Measurements from ENCODE around the gene SYNPO. TPM values are rescaled to one million over a fixed set of nuclear protein-coding genes. Genes with fewer than 3 reads are reported as not detected.

Gene SYNPO
- total RNA-seq, 4 donors from 2014 or later: 20.4 to 54.0 (median 39.3) TPM

DNA sequence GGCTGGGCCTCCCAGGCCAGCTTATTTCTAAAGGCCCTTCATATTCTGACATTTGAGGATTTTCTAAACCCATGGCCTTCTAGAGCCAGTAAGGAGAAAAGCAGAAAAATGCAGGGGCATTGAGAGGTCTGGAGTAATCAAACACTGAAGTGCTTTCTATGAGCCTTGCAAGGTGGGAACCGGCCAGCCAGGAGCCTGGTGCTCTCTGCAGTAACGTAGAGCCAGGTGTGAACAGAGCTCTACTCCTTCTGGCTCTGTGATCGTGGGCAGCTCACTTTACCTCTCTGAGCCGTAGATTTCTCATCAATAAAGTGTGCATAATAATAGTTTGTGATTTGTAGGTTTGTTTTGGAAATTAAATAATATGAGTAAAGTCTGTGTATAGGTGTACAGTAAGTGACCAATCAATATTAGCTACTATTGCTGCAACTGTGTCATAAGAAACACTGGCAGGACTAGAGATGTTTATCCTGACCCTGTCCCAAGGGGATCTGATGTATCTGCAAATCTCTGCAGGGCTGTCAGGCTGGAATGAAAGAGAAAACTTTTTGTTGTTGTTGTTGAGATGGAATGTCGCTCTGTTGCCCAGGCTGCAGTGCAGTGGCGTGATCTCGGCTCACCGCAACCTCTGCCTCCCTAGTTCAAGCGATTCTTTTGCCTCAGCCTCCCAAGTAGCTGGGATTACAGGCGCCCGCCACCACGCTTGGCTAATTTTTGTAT lies 2.7 kb downstream of the SYNPO start:
- H3K4me3 ChIP-seq: peak overlapping the region in 1 of 4 donors; percentile 3
- DNase-seq (ENCODE audit: extremely low spot score): no peak

DNA sequence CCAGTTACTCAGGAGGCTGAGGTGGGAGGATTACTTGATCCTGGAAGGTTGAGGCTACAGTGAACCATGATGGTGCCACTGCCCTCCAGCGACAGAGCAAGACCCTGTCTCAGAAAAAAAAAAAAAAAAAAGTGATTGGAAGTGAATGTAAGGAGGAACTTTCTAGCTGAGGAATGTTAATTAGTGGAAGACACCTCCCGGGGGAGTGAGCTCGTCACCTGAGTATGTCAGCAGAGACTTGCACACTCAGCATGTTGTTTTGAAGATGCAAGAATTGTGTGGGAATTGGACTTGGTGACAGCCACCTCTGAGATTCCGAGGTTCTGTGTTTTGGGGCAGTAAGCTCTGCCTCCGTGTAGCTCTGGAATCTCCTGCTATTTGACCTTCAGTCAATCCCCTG lies 3.6 kb downstream of the SYNPO start:
- no peak for DNase-seq (ENCODE audit: extremely low spot score)
- Histone ChIP-seq H3K4me1 (peaks cover 87 to 94% (median 91%) of the 10 kb centered on the region in 4 donors), H3K9me3 (no peaks in the 10 kb centered on the region), H3K36me3 (peaks cover 7 to 13% (median 12%) of the 10 kb centered on the region in 4 donors), H3K27me3 (no peaks in the 10 kb centered on the region), H3K27ac (replicated peaks in 1 of 4) (peak overlapping the region; percentile 65 to 85 (median 78)), H3K4me3 (no peak overlapping the region)
- intact Hi-C loops (cut with DNase I): no loop called here
- TF ChIP-seq EP300 (IDR thresholded peaks at IDR 0.05): no peak
- WGBS: 83% methylated on average over 5 of the region's 5 CpGs

More for the DNA sequence above, 2.7 kb downstream of the SYNPO start:
- Histone ChIP-seq H3K4me1 (peaks cover 89 to 94% (median 92%) of the 10 kb centered on the region in 4 donors), H3K9me3 (no peaks in the 10 kb centered on the region), H3K36me3 (peaks cover 0 to 4% (median 3%) of the 10 kb centered on the region in 4 donors), H3K27me3 (no peaks in the 10 kb centered on the region), H3K27ac (replicated peaks in 1 of 4) (peak overlapping the region; percentile 78 to 85 (median 79))
- intact Hi-C loops (cut with DNase I): no loop called here
- TF ChIP-seq EP300 (IDR thresholded peaks at IDR 0.05): no peak
- TF ChIP-seq, protein P1, sequence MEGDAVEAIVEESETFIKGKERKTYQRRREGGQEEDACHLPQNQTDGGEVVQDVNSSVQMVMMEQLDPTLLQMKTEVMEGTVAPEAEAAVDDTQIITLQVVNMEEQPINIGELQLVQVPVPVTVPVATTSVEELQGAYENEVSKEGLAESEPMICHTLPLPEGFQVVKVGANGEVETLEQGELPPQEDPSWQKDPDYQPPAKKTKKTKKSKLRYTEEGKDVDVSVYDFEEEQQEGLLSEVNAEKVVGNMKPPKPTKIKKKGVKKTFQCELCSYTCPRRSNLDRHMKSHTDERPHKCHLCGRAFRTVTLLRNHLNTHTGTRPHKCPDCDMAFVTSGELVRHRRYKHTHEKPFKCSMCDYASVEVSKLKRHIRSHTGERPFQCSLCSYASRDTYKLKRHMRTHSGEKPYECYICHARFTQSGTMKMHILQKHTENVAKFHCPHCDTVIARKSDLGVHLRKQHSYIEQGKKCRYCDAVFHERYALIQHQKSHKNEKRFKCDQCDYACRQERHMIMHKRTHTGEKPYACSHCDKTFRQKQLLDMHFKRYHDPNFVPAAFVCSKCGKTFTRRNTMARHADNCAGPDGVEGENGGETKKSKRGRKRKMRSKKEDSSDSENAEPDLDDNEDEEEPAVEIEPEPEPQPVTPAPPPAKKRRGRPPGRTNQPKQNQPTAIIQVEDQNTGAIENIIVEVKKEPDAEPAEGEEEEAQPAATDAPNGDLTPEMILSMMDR (IDR thresholded peaks at IDR 0.05): no peak
- TF ChIP-seq POLR2AphosphoS5 (IDR thresholded peaks at IDR 0.05): no peak
- TF ChIP-seq POLR2A (IDR thresholded peaks at IDR 0.05; ENCODE audit: low read depth): no peak
- WGBS: 84% methylated on average over 12 of the region's 12 CpGs

DNA sequence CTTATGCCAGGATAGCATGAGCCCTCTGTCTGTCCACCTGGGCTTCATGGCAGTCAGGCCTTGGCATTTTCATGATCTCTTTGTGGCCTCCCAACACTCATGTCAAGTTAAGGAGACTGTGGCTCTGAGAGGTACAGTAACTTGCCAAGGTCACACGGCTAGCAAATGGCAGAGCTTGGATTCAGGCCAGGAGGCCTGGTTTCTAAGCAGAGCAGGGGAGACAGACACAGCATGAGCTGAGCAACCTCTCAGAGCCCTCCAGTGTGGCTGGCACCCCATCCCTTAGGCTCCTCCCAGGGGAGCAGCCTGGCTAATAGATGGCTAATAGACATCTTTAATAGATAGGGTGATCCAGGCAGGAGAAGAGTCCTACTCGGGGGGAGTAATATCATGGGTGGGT lies 4.1 kb downstream of the SYNPO start:
- DNase-seq (ENCODE audit: extremely low spot score): no peak
- intact Hi-C loops (cut with DNase I): no loop called here
- peaks cover 12 to 18% (median 17%) of the 10 kb centered on the region in 4 donors for H3K36me3 ChIP-seq
- no peaks in the 10 kb centered on the region for H3K27me3 ChIP-seq
- TF ChIP-seq, protein P1 (IDR thresholded peaks at IDR 0.05): no peak
- TF ChIP-seq POLR2AphosphoS5 (IDR thresholded peaks at IDR 0.05) (no peak), POLR2A (IDR thresholded peaks at IDR 0.05; ENCODE audit: low read depth) (no peak), EP300 (IDR thresholded peaks at IDR 0.05) (no peak)
- H3K4me3 ChIP-seq: no peak overlapping the region
- H3K27ac ChIP-seq (replicated peaks in 1 of 4): peak overlapping the region; percentile 65 to 85 (median 78)
- whole genome bisulfite sequencing: 41% methylated on average over 2 of the region's 2 CpGs
- H3K9me3 ChIP-seq: no peaks in the 10 kb centered on the region
- peaks cover 82 to 93% (median 90%) of the 10 kb centered on the region in 4 donors for H3K4me1 ChIP-seq

DNA sequence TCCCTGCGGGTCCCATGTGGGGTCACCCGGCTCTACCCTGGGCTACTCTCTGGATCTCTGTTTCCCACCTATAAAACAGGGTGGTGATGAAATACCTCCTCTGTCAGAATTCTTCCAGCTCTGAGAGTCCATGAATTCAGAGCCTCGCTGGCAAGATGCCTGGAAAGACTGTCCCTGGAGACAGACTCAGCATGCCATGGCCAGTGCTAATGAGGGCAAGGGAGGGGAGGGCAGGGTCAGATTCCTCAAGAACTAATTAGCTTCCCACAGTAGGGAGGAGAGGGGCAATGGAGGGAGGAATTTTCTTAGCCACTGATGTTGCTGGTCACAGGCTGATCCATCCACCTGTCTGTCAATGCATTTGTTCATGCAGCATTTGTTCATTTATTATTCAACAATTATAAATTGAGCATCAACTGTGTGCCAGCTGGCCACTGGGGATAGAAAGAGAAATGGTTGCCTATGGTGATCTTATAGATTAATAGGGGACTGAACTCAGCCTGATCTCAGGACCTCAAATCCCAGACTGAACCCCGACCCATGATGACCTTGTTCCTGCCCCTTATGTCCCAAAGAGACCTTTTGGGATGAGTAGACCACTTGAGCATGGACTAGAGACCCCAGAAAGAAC lies 4.7 kb downstream of the SYNPO start:
- H3K27me3 ChIP-seq: no peaks in the 10 kb centered on the region
- WGBS: 60% methylated on average over 2 of the region's 4 CpGs
- TF ChIP-seq EP300 (IDR thresholded peaks at IDR 0.05): no peak
- TF ChIP-seq POLR2AphosphoS5 (IDR thresholded peaks at IDR 0.05): peak in 1 of 2 donors; percentile 17

DNA sequence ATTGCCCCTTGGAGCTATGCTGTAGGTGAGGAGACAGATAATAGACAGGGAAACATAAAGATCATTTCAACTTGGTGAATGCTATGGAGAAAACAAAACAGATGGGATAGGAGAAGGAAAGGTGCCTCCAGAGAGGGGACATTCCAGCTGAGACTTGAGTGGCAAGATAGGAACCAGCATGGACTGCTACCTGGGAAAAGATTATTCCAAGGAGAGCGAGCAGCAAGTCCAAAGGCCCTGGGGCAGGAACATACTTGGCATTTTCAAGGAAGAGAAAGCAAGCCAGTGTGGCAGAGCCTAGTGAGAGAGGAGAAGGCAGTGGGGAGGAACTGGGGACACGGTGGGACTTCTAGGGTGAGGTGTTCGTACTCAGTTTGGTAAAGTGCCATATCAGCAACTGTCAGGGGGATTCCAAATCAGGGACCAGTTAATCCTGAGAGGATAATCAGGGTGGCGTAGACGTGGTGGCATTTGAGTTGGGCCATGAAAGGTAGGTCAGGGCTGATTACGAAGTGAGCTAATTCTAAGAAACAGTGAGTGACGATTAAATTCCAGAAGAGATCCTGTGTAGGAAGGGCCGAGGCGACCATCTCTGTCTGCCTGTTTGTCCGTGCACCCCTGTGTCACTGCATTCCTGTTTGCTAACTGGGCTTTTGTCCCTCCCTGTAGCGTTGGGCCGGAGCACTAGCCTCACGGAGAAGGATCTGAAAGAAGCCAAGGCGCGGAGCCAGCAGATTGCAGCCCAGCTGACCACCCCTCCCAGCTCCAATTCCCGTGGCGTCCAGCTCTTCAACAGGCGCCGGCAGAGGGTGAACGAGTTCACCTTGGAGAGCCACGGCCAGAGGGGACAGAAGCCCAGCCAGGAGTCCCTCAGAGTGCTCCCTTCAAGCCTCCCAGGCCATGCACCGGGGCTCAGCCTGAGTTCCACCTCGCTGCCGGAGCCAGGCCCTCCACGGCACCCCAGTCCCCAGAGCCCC lies 7.1 kb downstream of the SYNPO start:
- peak overlapping the region in 3 of 4 donors; percentile 20 to 60 (median 23) for H3K27ac ChIP-seq (replicated peaks in 1 of 4)
- no peaks in the 10 kb centered on the region for H3K27me3 ChIP-seq
- H3K9me3 ChIP-seq: no peaks in the 10 kb centered on the region
- peaks cover 13 to 44% (median 35%) of the 10 kb centered on the region in 4 donors for H3K36me3 ChIP-seq
- intact Hi-C loops (cut with DNase I): no loop called here
- H3K4me3 ChIP-seq: peak overlapping the region in 1 of 4 donors; percentile 7
- DNase-seq (ENCODE audit: extremely low spot score): no peak
- no peak for TF ChIP-seq POLR2A (IDR thresholded peaks at IDR 0.05; ENCODE audit: low read depth)
- TF ChIP-seq POLR2AphosphoS5 (IDR thresholded peaks at IDR 0.05): no peak
- TF ChIP-seq EP300 (IDR thresholded peaks at IDR 0.05): no peak
- TF ChIP-seq, protein P1 (IDR thresholded peaks at IDR 0.05): no peak
- peaks cover 61 to 87% (median 85%) of the 10 kb centered on the region in 4 donors for H3K4me1 ChIP-seq
- WGBS: 62% methylated on average over 15 of the region's 25 CpGs

More for the DNA sequence above, 4.7 kb downstream of the SYNPO start:
- Histone ChIP-seq H3K4me1 (peaks cover 76 to 91% (median 89%) of the 10 kb centered on the region in 4 donors), H3K4me3 (no peak overlapping the region), H3K36me3 (peaks cover 13 to 25% (median 23%) of the 10 kb centered on the region in 4 donors), H3K9me3 (no peaks in the 10 kb centered on the region), H3K27ac (replicated peaks in 1 of 4) (peak overlapping the region; percentile 65 to 85 (median 78))
- intact Hi-C loops (cut with DNase I): no loop called here
- no peak for DNase-seq (ENCODE audit: extremely low spot score)
